ENCODE data around the gene RAD51B. TPM values are rescaled to one million over a fixed set of nuclear protein-coding genes. Genes with fewer than 3 reads are reported as not detected.

RAD51B gene
- polyA plus RNA-seq, 1 donor (not counting 4 experiments of a cell fraction or from before 2014, with no cell fraction given) = 13.3 TPM

DNA sequence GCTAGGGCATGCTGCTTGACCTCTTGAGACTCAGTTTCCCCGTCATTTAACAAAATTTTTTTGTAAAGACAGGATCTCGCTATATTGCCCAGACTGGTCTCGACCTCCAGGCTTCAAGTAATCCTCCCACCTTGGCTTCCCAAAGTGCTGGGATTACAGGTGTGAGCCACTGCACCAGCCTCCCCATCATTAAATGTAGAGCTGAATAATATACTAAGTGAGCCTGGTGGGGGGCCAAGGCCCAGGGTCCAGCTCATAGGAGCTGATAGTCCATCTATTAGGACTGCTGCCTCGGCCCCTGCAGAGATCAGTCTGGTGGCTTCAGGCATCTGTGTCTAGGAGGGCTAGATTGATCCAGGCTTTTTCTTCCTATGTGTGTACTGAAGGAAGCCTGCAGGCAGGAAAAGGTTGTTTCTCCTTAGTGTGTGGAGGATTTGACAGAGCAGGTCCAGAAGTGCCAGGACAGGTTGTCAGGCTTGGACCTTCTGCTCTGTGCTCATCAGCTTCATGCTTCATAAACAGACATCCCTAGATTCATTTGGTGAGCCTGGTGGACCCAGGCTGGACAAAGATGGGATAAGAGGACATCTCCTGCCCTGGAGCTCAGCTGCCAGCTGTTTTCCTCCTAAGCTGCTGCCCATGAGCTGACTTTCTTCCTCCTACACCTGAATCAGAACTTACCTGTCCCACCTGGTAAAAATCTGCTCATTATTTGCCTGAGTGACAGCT lies 837.9 kb downstream of the RAD51B start:
- dilution Hi-C loops (cut with MboI; ENCODE audit: extremely low pct_ligation_motif_present, low sequenced_read_pairs) = no loop called here
- no peak overlapping the region for H3K4me2 ChIP-seq (ENCODE audit: control insufficient read depth, extremely low read depth, insufficient read depth, low read depth, low read length)
- no peak overlapping the region for H2AFZ ChIP-seq (ENCODE audit: control insufficient read depth, low read length)
- no peaks in the 10 kb centered on the region for H3K27me3 ChIP-seq (ENCODE audit: control insufficient read depth, extremely low read depth, insufficient read depth, low read length)
- no peaks in the 10 kb centered on the region for H4K20me1 ChIP-seq (ENCODE audit: control insufficient read depth, extremely low read depth, insufficient read depth, low read length)
- TF ChIP-seq EZH2 (IDR thresholded peaks at IDR 0.05; ENCODE audit: low read length) = no peak
- TF ChIP-seq, protein P1, sequence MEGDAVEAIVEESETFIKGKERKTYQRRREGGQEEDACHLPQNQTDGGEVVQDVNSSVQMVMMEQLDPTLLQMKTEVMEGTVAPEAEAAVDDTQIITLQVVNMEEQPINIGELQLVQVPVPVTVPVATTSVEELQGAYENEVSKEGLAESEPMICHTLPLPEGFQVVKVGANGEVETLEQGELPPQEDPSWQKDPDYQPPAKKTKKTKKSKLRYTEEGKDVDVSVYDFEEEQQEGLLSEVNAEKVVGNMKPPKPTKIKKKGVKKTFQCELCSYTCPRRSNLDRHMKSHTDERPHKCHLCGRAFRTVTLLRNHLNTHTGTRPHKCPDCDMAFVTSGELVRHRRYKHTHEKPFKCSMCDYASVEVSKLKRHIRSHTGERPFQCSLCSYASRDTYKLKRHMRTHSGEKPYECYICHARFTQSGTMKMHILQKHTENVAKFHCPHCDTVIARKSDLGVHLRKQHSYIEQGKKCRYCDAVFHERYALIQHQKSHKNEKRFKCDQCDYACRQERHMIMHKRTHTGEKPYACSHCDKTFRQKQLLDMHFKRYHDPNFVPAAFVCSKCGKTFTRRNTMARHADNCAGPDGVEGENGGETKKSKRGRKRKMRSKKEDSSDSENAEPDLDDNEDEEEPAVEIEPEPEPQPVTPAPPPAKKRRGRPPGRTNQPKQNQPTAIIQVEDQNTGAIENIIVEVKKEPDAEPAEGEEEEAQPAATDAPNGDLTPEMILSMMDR (optimal IDR thresholded peaks at IDR 0.05 in 1 of 3, IDR thresholded peaks at IDR 0.05 in 1 of 3, conservative IDR thresholded peaks at IDR 0.05 in 1 of 3; ENCODE audit: extremely low read depth in 1 of 3, insufficient read depth in 2 of 3, low read length in 3 of 3) = no peak
- no peak overlapping the region for H3K27ac ChIP-seq (ENCODE audit: control insufficient read depth, insufficient read depth, low read length)
- H3K79me2 ChIP-seq (ENCODE audit: control insufficient read depth, insufficient read depth, low read length) = no peaks in the 10 kb centered on the region
- H3K9me1 ChIP-seq (ENCODE audit: control insufficient read depth, extremely low read depth, insufficient read depth, low read length) = no peaks in the 10 kb centered on the region
- no peak for DNase-seq (ENCODE audit: low read depth, low spot score)
- no peak for FAIRE-seq
- H3K9me3 ChIP-seq (ENCODE audit: control insufficient read depth, low read depth, low read length) = no peaks in the 10 kb centered on the region
- no peaks in the 10 kb centered on the region for H3K4me1 ChIP-seq (ENCODE audit: control insufficient read depth, extremely low read depth, insufficient read depth, low read length)
- H3K36me3 ChIP-seq (ENCODE audit: control insufficient read depth in 2 of 2, extremely low read depth in 1 of 2, insufficient read depth in 2 of 2, low read length in 2 of 2) = no peaks in the 10 kb centered on the region
- no peak overlapping the region for H3K4me3 ChIP-seq (ENCODE audit: control insufficient read depth in 2 of 3, extremely low read depth in 1 of 3, insufficient read depth in 2 of 3, low read depth in 1 of 3, low read length in 3 of 3)
- H3K9ac ChIP-seq (ENCODE audit: control insufficient read depth, extremely low read depth, insufficient read depth, low read length) = no peak overlapping the region

DNA sequence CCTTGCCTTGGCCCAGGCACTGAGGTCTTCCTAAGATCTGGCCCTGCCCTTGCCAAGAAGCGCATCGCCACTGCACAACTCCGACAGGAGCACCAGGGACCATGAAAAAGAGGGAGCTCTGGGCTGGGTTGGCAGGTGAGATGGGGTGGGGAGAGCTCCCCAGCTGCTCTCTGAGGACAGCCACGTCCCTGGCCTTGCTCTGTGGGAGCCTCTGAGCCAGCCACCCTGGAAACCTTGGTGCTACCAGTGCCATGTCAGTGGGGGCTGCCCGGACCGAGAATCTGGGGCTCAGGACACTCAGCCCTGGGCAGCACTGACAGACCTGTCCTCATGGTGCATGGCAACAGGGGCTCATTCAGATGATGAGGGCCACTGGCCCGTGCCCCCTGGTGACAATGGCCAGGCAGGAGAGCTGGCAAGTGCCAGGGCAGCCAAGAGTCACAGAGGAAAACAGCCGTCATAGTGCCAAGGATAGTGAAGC lies 838.5 kb downstream of the RAD51B start:
- DNase-seq (ENCODE audit: low read depth, low spot score) (no peak), FAIRE-seq (no peak)
- Histone ChIP-seq H3K27me3 (ENCODE audit: control insufficient read depth, extremely low read depth, insufficient read depth, low read length) (no peaks in the 10 kb centered on the region), H3K4me2 (ENCODE audit: control insufficient read depth, extremely low read depth, insufficient read depth, low read depth, low read length) (no peak overlapping the region), H3K36me3 (ENCODE audit: control insufficient read depth in 2 of 2, extremely low read depth in 1 of 2, insufficient read depth in 2 of 2, low read length in 2 of 2) (no peaks in the 10 kb centered on the region), H4K20me1 (ENCODE audit: control insufficient read depth, extremely low read depth, insufficient read depth, low read length) (no peaks in the 10 kb centered on the region), H3K9me3 (ENCODE audit: control insufficient read depth, low read depth, low read length) (no peaks in the 10 kb centered on the region), H3K4me1 (ENCODE audit: control insufficient read depth, extremely low read depth, insufficient read depth, low read length) (no peaks in the 10 kb centered on the region), H2AFZ (ENCODE audit: control insufficient read depth, low read length) (no peak overlapping the region), H3K9ac (ENCODE audit: control insufficient read depth, extremely low read depth, insufficient read depth, low read length) (no peak overlapping the region), H3K79me2 (ENCODE audit: control insufficient read depth, insufficient read depth, low read length) (no peaks in the 10 kb centered on the region), H3K9me1 (ENCODE audit: control insufficient read depth, extremely low read depth, insufficient read depth, low read length) (no peaks in the 10 kb centered on the region), H3K27ac (ENCODE audit: control insufficient read depth, insufficient read depth, low read length) (no peak overlapping the region), H3K4me3 (ENCODE audit: control insufficient read depth in 2 of 3, extremely low read depth in 1 of 3, insufficient read depth in 2 of 3, low read depth in 1 of 3, low read length in 3 of 3) (no peak overlapping the region)
- dilution Hi-C loops (cut with MboI; ENCODE audit: extremely low pct_ligation_motif_present, low sequenced_read_pairs) = no loop called here
- no peak for TF ChIP-seq EZH2 (IDR thresholded peaks at IDR 0.05; ENCODE audit: low read length)
- TF ChIP-seq, protein P1 (optimal IDR thresholded peaks at IDR 0.05 in 1 of 3, IDR thresholded peaks at IDR 0.05 in 1 of 3, conservative IDR thresholded peaks at IDR 0.05 in 1 of 3; ENCODE audit: extremely low read depth in 1 of 3, insufficient read depth in 2 of 3, low read length in 3 of 3) = no peak

Measured in keratinocyte (primary cell).